HEK293T (cell line): ENCODE measurements around the gene TBC1D28.
"Not testable (repeated sequence)": the region's sequence is repeated elsewhere in the genome, so short reads cannot be mapped to it uniquely, and the experiment has no call there.

Experiments
- CTCF ChIA-PET: fragments of 350-600 bp; formaldehyde crosslinking; extraction: SDS; loops from one replicate; lab custom pipeline; 2021; ENCODE audit warnings: antibody characterized with exemption, inconsistent platforms; lab: Yijun Ruan, JAX
- POLR2A ChIA-PET: fragments of 350-600 bp; formaldehyde crosslinking; extraction: SDS; loops from one replicate; lab custom pipeline; 2020; ENCODE audit warnings: antibody characterized with exemption, inconsistent platforms; lab: Yijun Ruan, JAX
- DNase-seq: peaks from one replicate; pipeline ENCODE4 v3.0.0; 2012; ENCODE audit warnings: mixed read lengths; ENCODE audit errors: extremely low spot score
- L3MBTL2 ChIP-seq: fragments of 450-650 bp; conservative IDR thresholded peaks from 2 replicates; pipeline ENCODE4 v1.6.1; 2016; ENCODE audit warnings: mild to moderate bottlenecking

Gene TBC1D28

DNA sequence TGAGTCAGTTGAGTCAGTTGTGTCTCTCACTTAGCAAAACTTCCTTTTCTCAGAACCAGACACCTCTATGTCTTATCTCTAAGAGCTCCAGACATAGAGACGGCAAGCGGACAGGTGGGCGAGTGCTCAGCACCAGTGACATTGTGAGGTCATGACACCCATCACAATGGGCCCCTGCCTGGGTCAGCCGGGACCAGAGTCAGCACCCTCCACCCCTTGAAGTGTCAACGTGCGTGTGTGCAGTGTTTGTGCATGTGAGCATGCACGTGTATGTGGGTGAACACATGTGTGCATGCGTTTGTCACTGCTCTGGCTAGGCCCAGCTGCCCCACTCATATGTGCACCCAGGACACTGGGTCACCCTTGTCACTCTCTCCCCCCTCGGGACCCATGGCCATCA is at the start of gene TBC1D28:
Gene TBC1D28 (minus strand): TSS at position 101 of the 400 bp plus-strand sequence. CDS start 3,039 bp downstream, outside the sequence.
- DNase-seq, POLR2A ChIA-PET, CTCF ChIA-PET: not testable (repeated sequence)

DNA sequence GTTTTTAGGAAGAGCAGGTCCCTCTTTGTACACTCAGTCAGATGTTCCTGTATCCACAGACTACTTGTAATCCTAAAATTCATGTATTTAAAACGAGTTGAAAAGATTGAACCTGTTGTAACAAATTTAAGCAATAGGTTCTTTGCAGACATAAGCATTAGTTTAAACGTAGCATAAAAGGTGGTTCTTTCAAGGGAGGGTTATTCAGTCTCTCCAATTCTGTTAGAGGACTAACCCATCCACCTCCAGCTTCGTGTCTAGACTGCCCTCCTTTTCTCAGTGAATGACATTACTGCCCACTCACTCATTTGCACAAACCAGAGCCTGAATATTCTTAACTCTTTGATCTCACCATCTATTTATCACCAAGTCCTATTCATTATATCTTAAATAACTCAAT is 38.5 kb upstream of the TBC1D28 start:
- CTCF ChIA-PET, DNase-seq: not testable (repeated sequence)
- POLR2A ChIA-PET = interaction anchor here (0.6 kb wide), 1 partner anchor 15 kb away, joined by 3 read pairs; no protein-coding TSS in a partner anchor

DNA sequence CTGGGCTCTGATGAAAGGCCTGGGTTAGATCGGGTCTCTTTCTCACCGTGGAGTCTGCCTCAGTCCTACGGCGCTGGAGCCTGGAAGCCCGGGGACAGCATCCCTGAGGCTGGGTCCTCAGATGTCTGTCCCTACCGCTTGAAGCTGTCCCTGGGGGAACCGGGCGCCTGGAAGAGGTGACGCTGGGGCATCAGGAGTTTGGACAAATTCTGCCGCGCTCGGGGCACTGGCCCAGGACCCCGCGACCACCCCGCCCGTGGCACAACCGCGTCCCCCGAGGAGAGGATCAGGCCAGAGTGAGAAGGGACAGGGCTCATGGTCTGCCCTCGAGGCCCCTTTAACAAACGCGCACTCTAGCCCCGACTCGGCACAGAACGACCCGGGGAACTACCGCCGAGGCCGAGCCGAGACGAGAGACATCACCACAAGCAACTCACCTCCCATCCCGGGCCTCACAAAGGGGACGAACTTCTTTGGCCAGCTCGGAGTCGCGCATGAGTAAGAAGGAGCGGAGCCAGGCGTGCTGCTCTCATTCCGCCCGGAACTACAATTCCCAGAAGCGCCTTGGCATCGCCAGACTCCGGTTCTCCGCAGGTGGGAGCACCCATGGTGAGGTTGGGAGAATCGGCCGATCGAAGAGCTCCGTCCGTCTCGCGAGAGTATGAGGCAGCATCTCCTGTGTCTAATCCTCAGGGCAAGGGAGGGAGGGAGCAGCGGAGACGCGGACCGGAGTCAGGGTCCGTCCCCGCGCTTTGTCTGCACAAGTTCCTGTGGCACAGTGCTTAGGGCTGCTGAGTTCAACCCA is 37.8 kb upstream of the TBC1D28 start, which contains the start of gene FOXO3B:
Gene FOXO3B (minus strand): TSS at position 548 of the 805 bp plus-strand sequence. CDS start 663 bp downstream, outside the sequence.
- CTCF ChIA-PET = not testable (repeated sequence)
- DNase-seq = peak; percentile 78
- POLR2A ChIA-PET = interaction anchor here (0.6 kb wide), 1 partner anchor 16 kb away, joined by 3 read pairs; no protein-coding TSS in a partner anchor
- TF ChIP-seq L3MBTL2 = peak; percentile 86

DNA sequence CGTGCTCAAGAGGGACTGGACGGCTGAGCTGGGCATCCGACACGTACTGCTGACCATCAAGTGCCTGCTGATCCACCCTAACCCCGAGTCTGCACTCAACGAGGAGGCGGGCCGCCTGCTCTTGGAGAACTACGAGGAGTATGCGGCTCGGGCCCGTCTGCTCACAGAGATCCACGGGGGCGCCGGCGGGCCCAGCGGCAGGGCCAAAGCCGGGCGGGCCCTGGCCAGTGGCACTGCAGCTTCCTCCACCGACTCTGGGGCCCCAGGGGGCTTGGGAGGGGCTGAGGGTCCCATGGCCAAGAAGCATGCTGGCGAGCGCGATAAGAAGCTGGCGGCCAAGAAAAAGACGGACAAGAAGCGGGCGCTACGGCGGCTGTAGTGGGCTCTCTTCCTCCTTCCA is 33.2 kb upstream of the TBC1D28 start:
- POLR2A ChIA-PET, DNase-seq, CTCF ChIA-PET: not testable (repeated sequence)

DNA sequence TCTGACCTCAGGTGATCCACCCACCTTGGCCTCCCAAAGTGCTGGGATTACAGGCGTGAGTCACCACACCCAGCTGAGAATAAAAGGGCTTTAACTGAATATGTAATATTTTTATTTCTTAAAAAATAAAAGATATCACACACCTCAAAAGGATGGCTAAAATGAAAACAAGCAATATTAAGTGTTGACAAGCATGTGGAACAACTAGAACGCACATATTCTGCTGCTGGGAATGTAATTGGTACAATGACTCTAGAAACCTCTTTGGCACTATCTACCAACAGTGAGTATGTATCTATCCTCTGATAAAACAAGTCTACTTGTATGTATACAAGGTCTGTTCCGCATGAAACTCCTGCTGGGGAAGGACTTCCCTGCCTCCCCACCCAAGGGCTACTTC is 32.7 kb upstream of the TBC1D28 start:
- POLR2A ChIA-PET, DNase-seq, CTCF ChIA-PET: not testable (repeated sequence)

DNA sequence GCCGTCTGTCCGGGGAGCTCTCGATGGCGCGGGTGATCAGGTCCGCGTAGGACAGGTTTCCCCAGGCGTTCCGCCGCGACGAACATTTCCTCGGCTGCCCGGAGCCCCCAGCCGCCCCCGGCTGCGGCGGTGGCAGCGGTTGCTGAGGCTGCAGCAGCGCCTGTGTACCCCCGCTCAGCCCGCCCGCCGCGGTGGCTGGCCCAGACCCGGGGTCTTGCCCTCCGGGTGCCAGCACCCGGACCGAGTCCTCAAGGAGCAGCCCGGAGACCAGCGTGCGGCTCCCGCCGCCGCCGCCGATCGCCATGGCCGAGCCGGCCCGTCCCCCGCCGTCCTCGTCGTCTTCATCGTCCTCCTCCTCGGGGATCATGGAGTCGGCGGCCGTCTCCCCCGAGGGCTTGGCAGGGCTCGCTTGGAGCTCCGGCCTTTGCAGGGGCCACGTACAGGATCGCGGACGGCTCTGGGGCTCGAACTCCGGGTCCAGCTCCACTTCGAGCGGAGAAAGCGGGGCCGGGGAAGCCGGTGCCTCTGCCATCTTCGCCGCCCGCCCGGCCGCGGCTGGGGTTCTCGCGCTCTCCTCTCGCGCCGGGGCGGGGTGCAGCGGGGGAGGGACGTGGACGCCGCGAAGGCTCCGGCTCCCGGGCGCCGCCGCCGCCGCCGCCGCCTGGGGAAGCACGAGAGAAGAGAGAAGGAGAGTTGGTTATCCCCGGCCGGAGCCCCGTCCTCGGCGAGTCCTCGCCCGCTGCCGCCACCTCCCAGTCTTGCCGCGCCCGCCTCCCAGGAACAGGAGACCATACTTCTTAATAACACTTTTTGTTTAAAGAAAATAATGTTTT is 28.4 kb upstream of the TBC1D28 start:
- CTCF ChIA-PET, POLR2A ChIA-PET, DNase-seq: not testable (repeated sequence)

DNA sequence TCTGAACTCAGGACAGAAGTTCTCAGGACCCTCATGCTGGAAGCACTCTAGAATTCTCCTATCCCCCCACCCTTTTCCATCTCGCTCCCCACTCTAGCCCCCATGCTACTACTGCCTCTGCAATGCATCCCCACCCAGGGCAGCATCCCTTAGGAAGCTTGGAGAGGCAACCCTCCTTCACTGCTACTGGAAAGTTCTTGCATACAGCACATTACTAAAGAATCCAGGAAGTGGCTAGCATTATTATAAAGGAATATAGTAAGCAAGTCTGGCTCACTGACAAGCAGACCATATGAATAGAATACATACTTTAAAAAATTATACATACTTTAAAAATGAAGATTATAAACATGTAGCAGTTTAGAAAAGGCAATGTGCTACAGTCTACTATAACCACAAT is 24.4 kb upstream of the TBC1D28 start:
- CTCF ChIA-PET, POLR2A ChIA-PET: not testable (repeated sequence)

DNA sequence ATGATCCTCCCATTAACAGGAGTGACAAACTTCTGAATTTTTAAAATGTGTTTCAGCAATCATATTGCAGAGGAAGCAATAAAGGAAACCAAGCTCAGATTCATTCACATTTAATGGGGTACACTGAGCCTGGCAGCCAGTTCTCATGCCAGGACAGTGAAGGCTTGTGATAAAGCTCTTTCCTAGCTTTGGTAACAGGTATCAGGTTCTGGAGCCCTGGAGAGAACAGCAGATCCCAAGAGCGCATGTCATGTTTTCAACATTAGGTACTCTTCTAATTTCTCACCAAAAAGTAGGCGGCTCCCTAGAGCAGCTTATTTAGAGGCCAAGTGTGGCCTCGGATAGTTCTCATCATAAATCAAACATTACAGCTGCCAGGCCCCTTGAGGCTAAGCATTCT is 23.3 kb upstream of the TBC1D28 start:
- CTCF ChIA-PET, POLR2A ChIA-PET, DNase-seq: not testable (repeated sequence)

More for the DNA sequence above, 24.4 kb upstream of the TBC1D28 start:
- DNase-seq = not testable (repeated sequence)

DNA sequence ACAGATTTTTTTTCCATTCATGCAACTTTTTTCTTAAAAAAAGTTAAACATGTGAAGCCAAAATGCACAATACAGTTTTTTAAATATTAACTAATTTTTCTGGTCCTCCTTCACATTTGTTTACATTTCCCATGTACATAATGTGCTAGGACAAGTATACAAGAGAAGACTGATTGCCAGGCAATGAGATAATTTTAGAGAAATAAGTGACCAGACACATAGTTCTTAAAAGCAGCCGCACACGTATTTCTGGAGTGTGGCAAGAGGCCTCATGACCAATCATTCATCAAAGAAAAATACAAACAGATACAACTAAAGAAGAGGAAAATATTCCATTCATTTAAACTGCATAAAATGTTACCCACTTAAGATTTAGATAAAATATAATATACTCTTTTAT is 22.1 kb upstream of the TBC1D28 start:
- POLR2A ChIA-PET, CTCF ChIA-PET, DNase-seq: not testable (repeated sequence)

DNA sequence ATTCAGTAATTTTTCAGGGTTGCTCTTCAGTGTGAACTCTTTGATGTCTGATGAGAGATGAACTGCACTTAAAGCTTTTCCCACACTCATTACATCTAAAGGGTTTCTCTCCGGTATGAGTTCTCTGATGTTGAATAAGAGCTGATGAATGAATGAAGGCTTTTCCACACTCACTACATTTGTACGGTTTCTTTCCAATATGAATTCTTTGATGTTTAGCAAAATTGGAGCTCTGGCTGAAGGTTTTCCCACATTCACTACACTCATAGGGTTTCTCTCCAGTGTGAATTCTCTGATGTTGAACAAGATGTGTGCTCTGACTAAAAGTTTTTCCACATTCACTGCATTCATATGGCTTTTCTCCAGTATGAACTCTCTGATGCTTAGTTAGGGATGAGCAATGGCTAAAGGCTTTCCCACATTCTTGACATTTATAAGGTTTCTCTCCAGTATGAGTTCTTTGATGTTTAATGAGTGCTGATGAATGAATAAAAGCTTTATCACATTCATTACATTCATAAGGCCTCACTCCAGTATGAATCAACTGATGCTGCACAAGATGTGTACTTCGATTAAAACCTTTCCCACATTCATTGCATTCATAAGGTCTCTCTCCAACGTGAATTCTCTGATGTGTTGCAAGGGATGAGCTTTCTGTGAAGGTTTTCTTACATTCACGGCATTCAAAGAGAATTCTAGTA is 17.9 kb upstream of the TBC1D28 start:
- POLR2A ChIA-PET, CTCF ChIA-PET, DNase-seq: not testable (repeated sequence)

DNA sequence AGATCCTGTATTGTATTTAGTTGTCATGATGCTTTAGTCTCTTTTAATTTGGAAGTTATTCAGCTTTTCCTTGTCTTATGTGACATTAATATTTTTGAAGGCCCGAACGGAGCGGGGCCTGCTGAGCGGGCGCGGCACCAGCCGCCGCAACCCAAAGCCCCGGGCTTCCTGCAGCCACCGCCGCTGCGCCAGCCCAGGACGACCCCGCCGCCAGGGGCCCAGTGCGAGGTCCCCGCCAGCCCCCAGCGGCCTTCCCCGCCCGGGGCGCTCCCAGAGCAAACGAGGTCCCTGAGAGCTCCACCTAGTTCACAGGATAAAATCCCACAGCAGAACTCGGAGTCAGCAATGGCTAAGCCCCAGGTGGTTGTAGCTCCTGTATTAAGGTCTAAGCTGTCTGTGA is 5.9 kb upstream of the TBC1D28 start:
- CTCF ChIA-PET = interaction anchor here (0.7 kb wide), 1 partner anchor 317 kb away, joined by 3 read pairs; no protein-coding TSS in a partner anchor
- DNase-seq, POLR2A ChIA-PET: not testable (repeated sequence)

DNA sequence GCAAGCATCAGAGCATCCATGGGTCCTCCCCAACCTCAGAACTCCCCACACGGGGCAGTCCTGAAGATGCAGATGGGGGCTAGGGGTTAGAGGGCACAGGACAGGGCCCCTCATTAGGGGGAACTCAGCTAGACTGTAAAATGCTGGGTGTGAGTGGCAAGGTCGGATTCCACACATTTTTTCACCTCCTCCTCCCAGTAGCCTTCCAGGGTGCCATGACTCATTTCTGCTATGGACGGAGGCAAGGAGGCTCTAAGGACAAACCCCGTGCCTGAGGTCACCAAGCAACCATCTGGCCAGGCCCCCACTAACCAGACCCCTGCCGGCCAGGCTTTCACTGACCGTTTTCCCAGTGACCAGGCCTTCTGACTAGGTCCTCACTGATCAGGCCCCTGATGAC is 1.1 kb downstream of the TBC1D28 start:
- DNase-seq, POLR2A ChIA-PET, CTCF ChIA-PET: not testable (repeated sequence)

DNA sequence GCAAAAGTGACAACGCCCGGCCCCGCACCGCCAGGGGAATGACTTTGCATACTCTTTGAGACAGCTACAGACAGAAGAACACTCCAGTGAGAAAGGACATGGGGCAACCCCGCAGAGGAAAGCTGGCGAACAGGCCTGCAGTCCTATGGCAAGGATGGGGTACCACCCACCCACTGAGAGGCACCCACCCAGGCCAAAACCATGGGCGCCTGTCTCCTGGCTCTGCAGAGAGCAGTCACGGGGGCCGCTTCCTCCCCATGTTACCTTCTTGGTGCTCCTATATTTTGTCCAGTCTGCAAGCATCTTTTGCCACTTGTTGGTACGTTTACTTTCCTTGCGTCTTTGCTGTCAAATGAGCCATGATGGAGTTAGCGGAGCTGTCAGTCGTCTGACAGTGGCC is 5.8 kb downstream of the TBC1D28 start:
- CTCF ChIA-PET, DNase-seq, POLR2A ChIA-PET: not testable (repeated sequence)

DNA sequence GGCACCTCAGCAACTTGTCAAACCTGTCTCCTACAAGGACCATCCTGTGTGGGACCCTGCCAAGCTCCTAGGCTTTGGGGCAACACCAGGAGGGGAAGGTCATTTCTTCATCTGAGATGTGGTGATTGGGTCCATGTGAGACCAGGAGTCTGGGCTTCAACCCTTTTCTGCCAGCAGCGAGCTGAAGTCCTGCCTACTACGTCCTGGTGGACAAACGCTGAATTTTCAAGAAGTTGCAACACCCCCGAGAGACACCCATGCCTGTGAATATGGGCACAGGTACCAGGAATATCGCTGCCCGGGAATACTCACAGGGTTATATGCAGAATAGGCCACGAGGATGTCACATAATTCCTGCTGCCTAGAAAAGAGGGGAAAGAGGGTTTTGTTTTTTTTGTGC is 8.0 kb downstream of the TBC1D28 start:
- CTCF ChIA-PET, DNase-seq, POLR2A ChIA-PET: not testable (repeated sequence)

DNA sequence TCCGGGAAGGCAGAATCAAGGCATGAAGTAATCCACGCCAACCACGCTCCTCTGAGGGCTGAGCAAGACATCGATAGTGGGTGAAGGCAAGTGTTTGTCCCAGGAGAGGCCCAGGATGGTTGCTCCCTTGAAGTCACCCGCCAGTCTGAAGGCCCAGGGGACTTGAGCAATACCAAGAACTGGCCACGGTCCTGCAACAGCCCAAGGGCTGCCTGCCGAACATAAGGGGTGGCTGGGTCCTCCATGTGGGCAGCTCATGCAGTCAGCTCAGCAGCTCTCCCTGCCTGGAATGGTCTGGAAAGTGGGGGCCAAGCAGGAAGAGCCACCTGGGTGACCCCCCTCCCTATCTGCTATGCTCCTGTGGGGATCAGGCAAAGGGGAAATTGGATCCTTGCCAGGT is 8.4 kb downstream of the TBC1D28 start:
- POLR2A ChIA-PET, DNase-seq, CTCF ChIA-PET: not testable (repeated sequence)

DNA sequence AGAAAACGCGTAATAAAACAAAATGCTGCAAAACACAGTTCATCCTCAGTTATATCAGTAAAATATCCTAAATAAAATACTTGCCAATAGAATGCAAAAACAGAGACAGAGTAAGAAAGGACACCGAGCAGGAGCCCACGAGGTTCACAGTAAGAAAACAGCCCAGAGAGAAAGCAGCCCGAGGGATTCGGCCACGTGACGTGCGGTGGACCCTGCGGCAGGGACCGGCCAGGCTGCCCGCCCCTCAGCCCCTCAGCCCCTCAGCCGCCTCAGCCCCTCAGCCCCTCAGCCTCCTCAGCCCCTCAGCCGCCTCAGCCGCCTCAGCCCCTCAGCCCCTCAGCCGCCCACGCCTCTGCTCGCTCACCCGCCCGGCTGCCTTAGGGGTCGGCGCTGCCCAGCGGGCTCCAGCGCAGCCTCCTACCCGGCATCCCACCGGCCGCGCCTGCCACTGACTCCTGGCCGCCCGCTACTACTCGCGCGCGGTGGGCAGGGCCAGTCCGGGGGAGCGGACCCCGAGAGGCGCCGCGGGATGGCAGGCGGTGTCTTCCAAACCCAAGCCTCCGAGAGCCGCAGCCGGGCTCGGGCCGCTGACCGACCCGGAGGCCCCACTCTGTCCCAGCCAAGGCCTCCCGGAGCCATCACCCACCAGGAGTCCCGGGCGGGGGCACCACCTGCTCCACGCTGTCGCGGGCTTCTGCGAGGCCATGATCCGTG is 9.5 kb downstream of the TBC1D28 start:
- POLR2A ChIA-PET, CTCF ChIA-PET, DNase-seq: not testable (repeated sequence)
